Hepatocyte (in vitro differentiated cells): Measurements from ENCODE around the gene RP2. TPM values are rescaled to one million over a fixed set of nuclear protein-coding genes. Genes with fewer than 3 reads are reported as not detected.
A peak's percentile ranks its signal among the peaks of the same experiment; 100 is the strongest.

Experiments used
- DNase-seq: peaks from one replicate; pipeline ENCODE4 v3.0.0-alpha.2; 2016; ENCODE audit warnings: low spot score
- H2AFZ ChIP-seq: fragments of 200-600 bp; sonication (generic); 2 replicates; pipeline ENCODE4 v1.6.0; 2016; ENCODE audit warnings: antibody characterized with exemption, mild to moderate bottlenecking
- H3K27ac ChIP-seq: fragments of 200-600 bp; sonication (generic); 2 replicates; pipeline ENCODE4 v1.5.1; 2016; ENCODE audit warnings: mild to moderate bottlenecking
- H3K27me3 ChIP-seq: fragments of 200-600 bp; sonication (generic); 2 replicates; pipeline ENCODE4 v1.6.1; 2016
- H3K36me3 ChIP-seq: fragments of 200-600 bp; sonication (generic); replicated peaks from 2 replicates; pipeline ENCODE4 v1.5.1; 2016; ENCODE audit warnings: low read depth; ENCODE audit not compliant: insufficient read depth
- H3K4me1 ChIP-seq: fragments of 200-600 bp; sonication (generic); 2 replicates; pipeline ENCODE4 v1.5.1; 2016; ENCODE audit warnings: mild to moderate bottlenecking, moderate library complexity; ENCODE audit not compliant: insufficient read depth
- H3K4me2 ChIP-seq: fragments of 200-600 bp; sonication (generic); 2 replicates; pipeline ENCODE4 v1.6.0; 2016
- H3K4me3 ChIP-seq: fragments of 200-600 bp; sonication (generic); 2 replicates; pipeline ENCODE4 v1.5.1; 2016; ENCODE audit warnings: mild to moderate bottlenecking
- H3K79me2 ChIP-seq: fragments of 200-600 bp; sonication (generic); 2 replicates; pipeline ENCODE4 v1.6.0; 2017; ENCODE audit warnings: mild to moderate bottlenecking
- H3K9me2 ChIP-seq: fragments of 200-600 bp; sonication (generic); replicated peaks from 2 replicates; pipeline ENCODE4 v1.6.0; 2017; ENCODE audit warnings: mild to moderate bottlenecking; ENCODE audit not compliant: insufficient read depth
- H3K9me3 ChIP-seq: fragments of 200-600 bp; sonication (generic); 2 replicates; pipeline ENCODE4 v1.5.1; 2016; ENCODE audit warnings: low read depth, mild to moderate bottlenecking
- H4K20me1 ChIP-seq: fragments of 200-600 bp; sonication (generic); 2 replicates; pipeline ENCODE4 v1.6.0; 2016; ENCODE audit warnings: mild to moderate bottlenecking; ENCODE audit not compliant: insufficient read depth, poor library complexity, severe bottlenecking
- EZH2 ChIP-seq: fragments of 200-600 bp; sonication (generic); IDR thresholded peaks from 2 replicates; pipeline ENCODE4 v1.6.1; 2016; ENCODE audit warnings: antibody characterized with exemption, mild to moderate bottlenecking, borderline replicate concordance
- EZH2phosphoT487 ChIP-seq: fragments of 200-600 bp; sonication (generic); IDR thresholded peaks from one replicate; pipeline ENCODE4 v1.6.1; 2018; ENCODE audit warnings: antibody characterized with exemption, mild to moderate bottlenecking, low read depth, moderate library complexity; ENCODE audit not compliant: unreplicated experiment, severe bottlenecking
- WGBS: methylation state at CpG from one replicate; pipeline ENCODE4 v1.1.6; 2016; ENCODE audit warnings: low lambda C conversion rate; ENCODE audit errors: missing lambda C conversion rate; 5-methylcytosine and 5-hydroxymethylcytosine counted together
- polyA plus RNA-seq: library from polyadenylated mRNA; unstranded; fragments of >200 nt; fragmentation: Nextera tagmentation; extraction: Ambion mirVana; gene quantifications from 2 replicates; pipeline ENCODE4 v1.2.1, GENCODE V29; 2016
- total RNA-seq: library from RNA; depleted of rRNA; stranded (reverse); fragments of >200 nt; gene quantifications from 2 replicates; pipeline ENCODE4 v1.2.3, GENCODE V29; 2014
- TF ChIP-seq, protein P1 (sequence below): fragments of 200-600 bp; sonication (generic); IDR thresholded peaks from 2 replicates; pipeline ENCODE4 v1.5.1; 2016; ENCODE audit warnings: antibody characterized with exemption, mild to moderate bottlenecking; ENCODE audit not compliant: poor library complexity

RP2 gene
- total and polyA plus RNA-seq, 2 experiments from 2014 or later = 9.3 to 24.4 TPM

DNA sequence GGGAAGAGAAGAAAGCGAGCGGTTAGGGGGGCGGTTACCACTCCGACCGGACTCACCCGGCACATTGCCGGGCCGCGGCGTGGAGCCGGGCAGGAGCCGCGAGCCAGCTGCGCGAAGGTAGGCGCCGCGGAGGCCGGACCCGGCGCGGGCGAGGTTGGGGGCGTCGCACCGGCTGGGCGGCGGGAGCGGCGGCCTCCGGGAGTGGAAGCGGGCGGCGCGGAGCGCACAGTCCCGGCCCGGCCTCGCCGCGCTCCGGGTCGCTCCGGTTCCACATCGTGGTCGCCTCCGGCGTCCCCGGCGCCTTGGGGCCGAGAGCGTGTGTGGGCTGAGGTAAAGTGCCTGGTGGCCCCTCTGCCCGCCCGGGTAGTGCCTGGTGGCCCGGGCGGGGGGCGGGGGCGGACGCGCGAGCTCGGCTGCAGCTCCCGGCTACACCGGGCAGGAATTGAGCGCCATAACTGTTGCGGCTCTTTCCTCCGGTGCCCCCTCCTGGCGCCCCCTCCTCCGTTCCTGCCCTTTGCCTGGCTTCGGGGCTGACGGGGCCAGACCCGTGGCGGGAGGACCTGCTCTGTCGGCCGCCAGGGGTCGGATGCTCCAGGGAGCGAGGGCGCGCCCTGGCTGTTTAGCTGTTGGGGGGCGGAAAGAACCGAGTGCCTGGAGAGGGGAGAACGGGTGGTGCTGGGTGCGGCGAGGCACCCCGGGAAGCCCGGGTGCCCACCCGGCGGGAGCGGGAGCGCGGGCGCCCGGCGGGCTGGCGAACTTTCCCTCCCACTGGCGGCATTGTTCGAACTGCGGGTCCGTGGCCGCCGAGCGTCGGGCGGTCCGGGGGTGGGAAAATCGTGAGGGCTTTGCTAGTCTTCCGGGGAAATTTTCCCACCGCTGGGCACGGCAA, 76.0 kb downstream of the RP2 start:
- H3K36me3 ChIP-seq = no peaks in the 10 kb centered on the region
- H3K27me3 ChIP-seq = no peaks in the 10 kb centered on the region
- peak overlapping the region; percentile 79 for H3K4me2 ChIP-seq
- H4K20me1 ChIP-seq = no peaks in the 10 kb centered on the region
- whole genome bisulfite sequencing = 35% methylated on average over 50 of the region's 109 CpGs
- peak overlapping the region; percentile 87 for H3K4me3 ChIP-seq
- H3K79me2 ChIP-seq = peaks cover 43% of the 10 kb centered on the region
- peak; percentile 66 for DNase-seq
- H3K9me2 ChIP-seq = no peaks in the 10 kb centered on the region
- H3K4me1 ChIP-seq = peaks cover 4% of the 10 kb centered on the region
- TF ChIP-seq, protein P1, sequence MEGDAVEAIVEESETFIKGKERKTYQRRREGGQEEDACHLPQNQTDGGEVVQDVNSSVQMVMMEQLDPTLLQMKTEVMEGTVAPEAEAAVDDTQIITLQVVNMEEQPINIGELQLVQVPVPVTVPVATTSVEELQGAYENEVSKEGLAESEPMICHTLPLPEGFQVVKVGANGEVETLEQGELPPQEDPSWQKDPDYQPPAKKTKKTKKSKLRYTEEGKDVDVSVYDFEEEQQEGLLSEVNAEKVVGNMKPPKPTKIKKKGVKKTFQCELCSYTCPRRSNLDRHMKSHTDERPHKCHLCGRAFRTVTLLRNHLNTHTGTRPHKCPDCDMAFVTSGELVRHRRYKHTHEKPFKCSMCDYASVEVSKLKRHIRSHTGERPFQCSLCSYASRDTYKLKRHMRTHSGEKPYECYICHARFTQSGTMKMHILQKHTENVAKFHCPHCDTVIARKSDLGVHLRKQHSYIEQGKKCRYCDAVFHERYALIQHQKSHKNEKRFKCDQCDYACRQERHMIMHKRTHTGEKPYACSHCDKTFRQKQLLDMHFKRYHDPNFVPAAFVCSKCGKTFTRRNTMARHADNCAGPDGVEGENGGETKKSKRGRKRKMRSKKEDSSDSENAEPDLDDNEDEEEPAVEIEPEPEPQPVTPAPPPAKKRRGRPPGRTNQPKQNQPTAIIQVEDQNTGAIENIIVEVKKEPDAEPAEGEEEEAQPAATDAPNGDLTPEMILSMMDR = peak; percentile 50
- TF ChIP-seq EZH2 (no peak), EZH2phosphoT487 (no peak)
- H3K27ac ChIP-seq = peak overlapping the region; percentile 67
- H3K9me3 ChIP-seq = no peaks in the 10 kb centered on the region
- H2AFZ ChIP-seq = peak overlapping the region; percentile 45

DNA sequence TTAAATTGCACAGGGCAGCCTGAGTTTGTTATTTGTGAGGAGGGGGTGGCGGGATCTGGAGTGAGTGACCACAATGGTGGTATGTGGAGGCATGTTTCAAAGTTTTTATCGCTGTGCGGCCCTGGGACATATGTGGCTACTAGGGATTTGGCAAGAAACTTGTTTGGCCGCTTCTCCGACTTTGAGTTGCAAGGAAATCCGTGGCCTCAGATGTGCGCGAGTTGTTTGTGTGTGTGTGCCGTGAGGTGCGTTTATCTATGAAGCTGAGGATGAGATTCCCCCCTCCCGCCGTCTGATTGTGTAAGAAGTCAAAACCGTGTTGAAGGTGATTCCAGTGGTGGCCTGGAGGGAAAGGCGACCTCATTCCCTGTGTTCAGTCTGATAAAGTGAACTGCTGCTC, 76.8 kb downstream of the RP2 start:
- Histone ChIP-seq H3K9me2 (no peaks in the 10 kb centered on the region), H4K20me1 (no peaks in the 10 kb centered on the region), H3K27me3 (no peaks in the 10 kb centered on the region), H3K27ac (peak overlapping the region; percentile 67), H3K36me3 (no peaks in the 10 kb centered on the region), H3K4me2 (peak overlapping the region; percentile 79), H2AFZ (peak overlapping the region; percentile 45), H3K4me3 (peak overlapping the region; percentile 87), H3K79me2 (peaks cover 51% of the 10 kb centered on the region), H3K4me1 (peaks cover 4% of the 10 kb centered on the region), H3K9me3 (no peaks in the 10 kb centered on the region)
- TF ChIP-seq EZH2phosphoT487 (no peak), EZH2 (no peak)
- TF ChIP-seq, protein P1 = no peak
- 25% methylated on average over 14 of the region's 14 CpGs for WGBS
- peak; percentile 30 for DNase-seq

DNA sequence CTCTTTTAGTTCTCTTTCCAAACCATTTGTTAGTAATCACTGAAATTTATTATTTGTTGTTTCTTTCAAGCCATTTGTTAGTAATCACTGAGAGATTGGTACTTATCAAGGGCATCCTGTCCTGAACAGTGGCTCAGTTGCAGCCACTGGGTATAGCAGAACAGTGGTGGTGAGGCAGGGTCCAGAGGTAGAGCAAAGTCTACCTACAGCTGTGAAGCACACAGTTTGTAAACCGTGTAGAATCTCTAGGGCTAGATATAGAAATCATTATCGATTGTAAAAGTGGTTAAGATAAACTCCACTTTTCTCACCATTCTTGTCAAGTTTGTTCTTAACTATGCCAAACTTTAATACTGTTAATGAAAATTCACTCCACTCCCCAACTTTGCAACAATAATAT, 79.4 kb downstream of the RP2 start:
- H2AFZ ChIP-seq = no peak overlapping the region
- no peaks in the 10 kb centered on the region for H3K36me3 ChIP-seq
- no peaks in the 10 kb centered on the region for H4K20me1 ChIP-seq
- WGBS = 58% methylated on average over 2 of the region's 2 CpGs
- no peak overlapping the region for H3K4me3 ChIP-seq
- no peaks in the 10 kb centered on the region for H3K9me2 ChIP-seq
- H3K4me1 ChIP-seq = peaks cover 4% of the 10 kb centered on the region
- no peak overlapping the region for H3K4me2 ChIP-seq
- no peak overlapping the region for H3K27ac ChIP-seq
- no peak for DNase-seq
- no peaks in the 10 kb centered on the region for H3K27me3 ChIP-seq
- no peaks in the 10 kb centered on the region for H3K9me3 ChIP-seq
- peaks cover 77% of the 10 kb centered on the region for H3K79me2 ChIP-seq
- no peak for TF ChIP-seq EZH2phosphoT487
- TF ChIP-seq, protein P1 = no peak
- TF ChIP-seq EZH2 = no peak
